ENCODE measurements around the gene NOXRED1. TPM values are rescaled to one million over a fixed set of nuclear protein-coding genes. Genes with fewer than 3 reads are reported as not detected.

NOXRED1 gene
- total and polyA plus RNA-seq, 4 donors: 0.23 to 0.94 (median 0.36) TPM

DNA sequence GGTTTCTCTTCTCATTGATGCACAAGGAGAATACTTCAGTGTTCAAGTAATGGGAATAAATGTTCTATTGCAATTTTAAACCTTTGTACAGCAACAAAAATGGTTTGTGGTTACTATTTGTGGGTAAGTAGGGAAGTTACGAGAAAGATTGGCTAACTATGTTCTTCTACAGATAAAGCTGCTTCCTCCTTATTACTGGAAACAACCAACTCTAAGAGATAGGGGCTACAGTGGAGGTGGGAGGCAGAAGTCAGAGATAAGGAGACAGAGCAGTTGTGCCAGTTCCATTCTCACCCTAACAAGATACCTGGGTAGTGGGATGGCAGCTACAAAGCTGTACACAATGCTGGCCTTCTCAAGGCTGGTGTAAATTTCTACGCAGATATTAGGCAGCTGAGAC is 16.2 kb downstream of the NOXRED1 start:
- TF ChIP-seq CTCF (IDR thresholded peaks at IDR 0.05; ENCODE audit: control extremely low read depth, extremely low read depth): no peak
- Histone ChIP-seq H3K4me3 (no peak overlapping the region), H3K36me3 (ENCODE audit: control insufficient read depth in 4 of 4, insufficient read depth in 4 of 4, low read length in 4 of 4) (no peaks in the 10 kb centered on the region), H3K27me3 (ENCODE audit: control insufficient read depth in 3 of 3, insufficient read depth in 3 of 3, low read length in 2 of 3) (no peaks in the 10 kb centered on the region), H3K27ac (ENCODE audit: low read depth in 1 of 2, low read length in 1 of 2) (peak overlapping the region in 1 of 2 donors; percentile 2), H3K4me1 (ENCODE audit: control insufficient read depth in 5 of 5, insufficient read depth in 5 of 5, low read length in 5 of 5) (no peaks in the 10 kb centered on the region), H3K9me3 (ENCODE audit: control insufficient read depth in 4 of 4, insufficient read depth in 3 of 4, low read length in 3 of 4) (no peaks in the 10 kb centered on the region), H3K9ac (ENCODE audit: insufficient read depth in 1 of 2, low read length in 2 of 2) (no peak overlapping the region)
- DNase-seq (no peak), ATAC-seq (ENCODE audit: insufficient read depth, low FRiP score) (no peak)
- 38 to 61% methylated on average over 2 of the region's 2 CpGs for WGBS, 2 donors

GRCh38 chr14:77406718-77407117 is 16.6 kb downstream of the NOXRED1 start:
- no peaks in the 10 kb centered on the region for H3K9me3 ChIP-seq (ENCODE audit: control insufficient read depth in 4 of 4, insufficient read depth in 3 of 4, low read length in 3 of 4)
- 26 to 53% methylated on average over 6 of the region's 6 CpGs for WGBS, 2 donors
- peak; percentile 20 to 66 (median 53) for DNase-seq
- no peak overlapping the region for H3K9ac ChIP-seq (ENCODE audit: insufficient read depth in 1 of 2, low read length in 2 of 2)
- TF ChIP-seq CTCF (IDR thresholded peaks at IDR 0.05; ENCODE audit: control extremely low read depth, extremely low read depth): no peak
- H3K4me3 ChIP-seq: no peak overlapping the region
- no peaks in the 10 kb centered on the region for H3K27me3 ChIP-seq (ENCODE audit: control insufficient read depth in 3 of 3, insufficient read depth in 3 of 3, low read length in 2 of 3)
- no peaks in the 10 kb centered on the region for H3K4me1 ChIP-seq (ENCODE audit: control insufficient read depth in 5 of 5, insufficient read depth in 5 of 5, low read length in 5 of 5)
- ATAC-seq (ENCODE audit: insufficient read depth, low FRiP score): peak; percentile 53
- H3K27ac ChIP-seq (ENCODE audit: low read depth in 1 of 2, low read length in 1 of 2): peak overlapping the region in 1 of 2 donors; percentile 18
- H3K36me3 ChIP-seq (ENCODE audit: control insufficient read depth in 4 of 4, insufficient read depth in 4 of 4, low read length in 4 of 4): no peaks in the 10 kb centered on the region

- H3K36me3 ChIP-seq (ENCODE audit: control insufficient read depth in 4 of 4, insufficient read depth in 4 of 4, low read length in 4 of 4): no peaks in the 10 kb centered on the region
- no peak for TF ChIP-seq CTCF (IDR thresholded peaks at IDR 0.05; ENCODE audit: control extremely low read depth, extremely low read depth)
- no peaks in the 10 kb centered on the region for H3K27me3 ChIP-seq (ENCODE audit: control insufficient read depth in 3 of 3, insufficient read depth in 3 of 3, low read length in 2 of 3)
- no peak overlapping the region for H3K9ac ChIP-seq (ENCODE audit: insufficient read depth in 1 of 2, low read length in 2 of 2)
- WGBS, 2 donors: 36 to 41% methylated on average over 3 of the region's 3 CpGs
- DNase-seq (no peak), ATAC-seq (ENCODE audit: insufficient read depth, low FRiP score) (no peak)
- no peak overlapping the region for H3K27ac ChIP-seq (ENCODE audit: low read depth in 1 of 2, low read length in 1 of 2)
- H3K4me1 ChIP-seq (ENCODE audit: control insufficient read depth in 5 of 5, insufficient read depth in 5 of 5, low read length in 5 of 5): no peaks in the 10 kb centered on the region
- H3K4me3 ChIP-seq: no peak overlapping the region
- no peaks in the 10 kb centered on the region for H3K9me3 ChIP-seq (ENCODE audit: control insufficient read depth in 4 of 4, insufficient read depth in 3 of 4, low read length in 3 of 4)
Measured at GRCh38 chr14:77406086-77406485, 17.2 kb downstream of the NOXRED1 start.

DNA sequence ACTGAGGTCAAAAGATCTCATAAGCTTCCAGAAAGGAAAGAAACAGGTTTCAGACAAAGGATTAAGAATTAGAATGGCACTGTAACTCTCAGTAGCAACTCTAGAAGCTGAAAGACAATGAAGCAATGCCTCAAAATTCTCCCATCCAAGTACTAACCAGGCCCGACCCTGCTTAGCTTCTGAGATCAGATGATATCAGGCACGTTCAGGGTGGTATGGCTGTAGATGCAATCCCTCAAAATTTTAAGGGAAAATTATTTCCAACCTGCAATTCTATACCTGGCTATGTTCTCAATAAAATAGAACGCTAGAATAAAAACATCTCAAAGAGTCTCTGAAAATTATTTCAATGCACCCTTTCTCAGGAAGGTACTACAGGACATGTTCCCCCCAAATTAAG is 19.6 kb downstream of the NOXRED1 start:
- WGBS, 2 donors: 84 to 93% methylated on average over 3 of the region's 3 CpGs
- no peak for TF ChIP-seq CTCF (IDR thresholded peaks at IDR 0.05; ENCODE audit: control extremely low read depth, extremely low read depth)
- ATAC-seq (ENCODE audit: insufficient read depth, low FRiP score) (no peak), DNase-seq (no peak)
- H3K9me3 ChIP-seq (ENCODE audit: control insufficient read depth in 4 of 4, insufficient read depth in 3 of 4, low read length in 3 of 4): no peaks in the 10 kb centered on the region
- H3K36me3 ChIP-seq (ENCODE audit: control insufficient read depth in 4 of 4, insufficient read depth in 4 of 4, low read length in 4 of 4): no peaks in the 10 kb centered on the region
- H3K4me1 ChIP-seq (ENCODE audit: control insufficient read depth in 5 of 5, insufficient read depth in 5 of 5, low read length in 5 of 5): no peaks in the 10 kb centered on the region
- no peaks in the 10 kb centered on the region for H3K27me3 ChIP-seq (ENCODE audit: control insufficient read depth in 3 of 3, insufficient read depth in 3 of 3, low read length in 2 of 3)
- H3K4me3 ChIP-seq: no peak overlapping the region
- no peak overlapping the region for H3K27ac ChIP-seq (ENCODE audit: low read depth in 1 of 2, low read length in 1 of 2)
- no peak overlapping the region for H3K9ac ChIP-seq (ENCODE audit: insufficient read depth in 1 of 2, low read length in 2 of 2)
